Stomach (tissue), 4 donors: Measurements from ENCODE around the gene SMAP1.

Source experiments
- EP300 ChIP-seq: sonication (generic); formaldehyde crosslinking; IDR thresholded peaks from one replicate; pipeline ENCODE4 v1.6.1; 2017; ENCODE audit warnings: antibody characterized with exemption
- POLR2A ChIP-seq, 4 donors: fragments of 450-650 bp; IDR thresholded peaks; one replicate each; pipeline ENCODE4 v1.6.1; 2016; ENCODE audit warnings: antibody characterized with exemption in 4 of 4, control low read depth in 2 of 4, mild to moderate bottlenecking in 1 of 4, moderate library complexity in 1 of 4
- POLR2AphosphoS5 ChIP-seq, 3 donors: sonication (generic); formaldehyde crosslinking; IDR thresholded peaks; one replicate each; pipeline ENCODE4 v1.6.1; 2016; ENCODE audit warnings: antibody characterized with exemption in 3 of 3
- TF ChIP-seq, protein P1 (sequence below), 7 experiments: fragments of 450-650 bp in 4 of 7; fragments of 200-600 bp in 3 of 7; sonication (generic) in 3 of 7; IDR thresholded peaks; one replicate each; pipeline ENCODE4 v1.5.1; 2016 to 2019; ENCODE audit warnings: antibody characterized with exemption in 7 of 7, control low read depth in 2 of 7, mild to moderate bottlenecking in 1 of 7

DNA sequence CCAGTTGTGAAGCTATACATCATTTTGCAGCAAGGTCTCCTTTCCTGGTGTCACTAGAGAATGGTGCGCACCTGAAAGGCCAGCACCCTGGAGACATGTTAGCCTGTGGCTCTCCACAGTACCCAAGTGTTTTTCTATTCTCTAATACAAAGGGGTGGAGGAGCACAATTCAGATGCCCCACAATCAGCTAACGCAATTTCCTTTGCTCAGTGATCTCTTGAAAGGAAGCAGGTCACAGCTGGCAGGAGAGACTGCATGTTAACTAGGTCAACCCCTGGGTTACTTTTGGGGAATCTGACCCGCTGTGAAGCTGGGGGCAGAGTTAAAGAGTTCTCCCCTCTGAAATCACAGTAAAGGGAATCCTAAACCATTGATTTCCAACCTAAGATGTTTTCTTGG is 196.7 kb downstream of the SMAP1 start:
- TF ChIP-seq EP300: no peak
- TF ChIP-seq, protein P1, sequence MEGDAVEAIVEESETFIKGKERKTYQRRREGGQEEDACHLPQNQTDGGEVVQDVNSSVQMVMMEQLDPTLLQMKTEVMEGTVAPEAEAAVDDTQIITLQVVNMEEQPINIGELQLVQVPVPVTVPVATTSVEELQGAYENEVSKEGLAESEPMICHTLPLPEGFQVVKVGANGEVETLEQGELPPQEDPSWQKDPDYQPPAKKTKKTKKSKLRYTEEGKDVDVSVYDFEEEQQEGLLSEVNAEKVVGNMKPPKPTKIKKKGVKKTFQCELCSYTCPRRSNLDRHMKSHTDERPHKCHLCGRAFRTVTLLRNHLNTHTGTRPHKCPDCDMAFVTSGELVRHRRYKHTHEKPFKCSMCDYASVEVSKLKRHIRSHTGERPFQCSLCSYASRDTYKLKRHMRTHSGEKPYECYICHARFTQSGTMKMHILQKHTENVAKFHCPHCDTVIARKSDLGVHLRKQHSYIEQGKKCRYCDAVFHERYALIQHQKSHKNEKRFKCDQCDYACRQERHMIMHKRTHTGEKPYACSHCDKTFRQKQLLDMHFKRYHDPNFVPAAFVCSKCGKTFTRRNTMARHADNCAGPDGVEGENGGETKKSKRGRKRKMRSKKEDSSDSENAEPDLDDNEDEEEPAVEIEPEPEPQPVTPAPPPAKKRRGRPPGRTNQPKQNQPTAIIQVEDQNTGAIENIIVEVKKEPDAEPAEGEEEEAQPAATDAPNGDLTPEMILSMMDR (IDR thresholded peaks at IDR 0.05): no peak
- TF ChIP-seq POLR2AphosphoS5 (IDR thresholded peaks at IDR 0.05): no peak
- no peak for TF ChIP-seq POLR2A (IDR thresholded peaks at IDR 0.05)
